ENCODE measurements around the gene FOXO3.

DNA sequence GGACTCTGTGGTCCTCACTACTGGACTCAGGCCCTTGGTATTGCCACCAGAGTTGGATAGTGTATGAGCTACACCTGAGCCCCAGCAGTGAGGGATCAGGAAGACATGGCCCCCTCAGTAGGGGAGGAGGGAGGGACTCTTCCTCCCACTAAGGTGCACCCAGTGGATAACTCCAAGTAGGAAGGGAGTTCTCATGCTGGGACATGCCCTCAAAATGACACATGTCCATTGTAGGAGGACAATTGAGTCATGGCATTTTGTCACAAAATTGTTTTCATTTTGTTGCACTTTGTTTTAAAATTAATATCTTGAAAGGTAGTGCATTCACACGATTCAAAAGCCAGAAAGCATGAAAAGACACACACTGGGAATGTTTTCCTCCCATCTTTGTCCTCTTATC is 127.2 kb downstream of the FOXO3 start:
- TF ChIP-seq ZEB1 (IDR thresholded peaks at IDR 0.05; ENCODE audit: insufficient replicate concordance, low read depth) (no peak), ZSCAN29 (CRISPR knock-in tag; conservative IDR thresholded peaks at IDR 0.05) (no peak)
